Ishikawa (cell line): ENCODE results near the gene DEPDC1B.

Source experiments
- CEBPB ChIP-seq: IDR thresholded peaks from 2 replicates; pipeline ENCODE4 v1.6.1; 2012
- FOXM1 ChIP-seq: IDR thresholded peaks from 2 replicates; pipeline ENCODE4 v1.6.1; 2012; ENCODE audit warnings: low read depth, borderline replicate concordance
- NFIC ChIP-seq: IDR thresholded peaks from 2 replicates; pipeline ENCODE4 v1.6.1; 2012
- TAF1 ChIP-seq: IDR thresholded peaks from 2 replicates; pipeline ENCODE4 v1.6.1; 2012; ENCODE audit warnings: low read depth, mild to moderate bottlenecking
- TEAD4 ChIP-seq: IDR thresholded peaks from 2 replicates; pipeline ENCODE4 v1.6.1; 2012

DNA sequence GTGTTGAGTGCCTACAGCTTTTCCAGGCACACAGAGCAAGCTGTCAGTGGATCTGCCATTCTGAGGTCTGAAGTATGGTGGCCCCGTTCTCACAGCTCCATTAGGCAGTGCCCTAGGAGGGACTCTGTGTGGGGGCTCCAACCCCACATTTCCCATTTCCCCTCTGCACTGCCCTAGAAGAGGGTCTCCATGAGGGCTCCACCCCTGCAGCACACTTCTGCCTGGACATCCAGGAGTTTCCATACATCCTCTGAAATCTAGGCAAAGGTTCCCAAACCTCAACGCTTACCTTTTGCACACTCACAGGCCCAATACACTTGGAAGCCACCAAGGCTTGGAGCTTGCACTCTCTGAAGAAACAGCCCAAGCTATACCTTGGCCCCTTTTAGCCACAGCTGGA lies 131.3 kb downstream of the DEPDC1B start:
- TF ChIP-seq NFIC (no peak), TAF1 (no peak), CEBPB (no peak), FOXM1 (no peak), TEAD4 (no peak)
